Neuronal stem cell (in vitro differentiated cells): Measurements from ENCODE around the gene NUDT8.

Experiments used
- DNase-seq: peaks from one replicate; pipeline ENCODE4 v3.0.0-alpha.2; 2013; ENCODE audit warnings: low spot score
- H2AFZ ChIP-seq: one replicate; pipeline ENCODE4 v1.6.1; 2013; ENCODE audit warnings: mild to moderate bottlenecking, low read length, inconsistent platforms
- H2AK5ac ChIP-seq: 2 replicates; pipeline ENCODE4 v1.6.1; 2013; ENCODE audit warnings: low read depth, mild to moderate bottlenecking, inconsistent platforms, low read length, moderate library complexity, mixed read lengths
- H2BK120ac ChIP-seq: 2 replicates; pipeline ENCODE4 v1.6.1; 2013; ENCODE audit warnings: low read depth, mild to moderate bottlenecking, inconsistent platforms, low read length, moderate library complexity, mixed read lengths
- H2BK12ac ChIP-seq: one replicate; pipeline ENCODE4 v1.6.1; 2013; ENCODE audit warnings: low read length, inconsistent platforms
- H2BK15ac ChIP-seq: 2 replicates; pipeline ENCODE4 v1.6.1; 2013; ENCODE audit warnings: mild to moderate bottlenecking, low read length, inconsistent platforms, mixed read lengths
- H2BK5ac ChIP-seq: one replicate; pipeline ENCODE4 v1.6.1; 2013; ENCODE audit warnings: inconsistent platforms, mild to moderate bottlenecking, low read length, moderate library complexity
- H3K14ac ChIP-seq: one replicate; pipeline ENCODE4 v1.6.1; 2013; ENCODE audit warnings: low read length, inconsistent platforms
- H3K18ac ChIP-seq: 2 replicates; pipeline ENCODE4 v1.6.1; 2013; ENCODE audit warnings: low read length, inconsistent platforms
- H3K23ac ChIP-seq: 2 replicates; pipeline ENCODE4 v1.6.1; 2013; ENCODE audit warnings: low read depth, mild to moderate bottlenecking, mixed read lengths, low read length, inconsistent platforms; ENCODE audit not compliant: poor library complexity
- H3K27ac ChIP-seq: replicated peaks from 3 replicates; pipeline ENCODE4 v1.5.1; 2013; ENCODE audit warnings: low read length, inconsistent platforms
- H3K27me3 ChIP-seq, 3 experiments: 2 replicates each; pipeline ENCODE4 v1.6.1; 2013; ENCODE audit warnings: low read length in 3 of 3, mild to moderate bottlenecking in 2 of 3, inconsistent platforms in 1 of 3, low read depth in 1 of 3, mixed read lengths in 1 of 3, moderate library complexity in 1 of 3; ENCODE audit not compliant: control insufficient read depth in 3 of 3, insufficient read depth in 3 of 3
- H3K36me3 ChIP-seq, 2 donors: replicated peaks in 1 of 2; 2 replicates each; pipeline ENCODE4 v1.6.1; 2013; ENCODE audit warnings: low read length in 2 of 2; ENCODE audit not compliant: control insufficient read depth in 2 of 2, insufficient read depth in 2 of 2
- H3K4ac ChIP-seq: 2 replicates; pipeline ENCODE4 v1.6.1; 2013; ENCODE audit warnings: inconsistent platforms, mild to moderate bottlenecking, low read length, moderate library complexity
- H3K4me1 ChIP-seq, 2 donors: 1 replicate in 1 of 2; 2 replicates in 1 of 2; pipeline ENCODE4 v1.6.1; 2013; ENCODE audit warnings: low read length in 2 of 2, low read depth in 1 of 2; ENCODE audit not compliant: control insufficient read depth in 2 of 2, insufficient read depth in 1 of 2
- H3K4me2 ChIP-seq: one replicate; pipeline ENCODE4 v1.6.1; 2013; ENCODE audit warnings: mild to moderate bottlenecking, low read length, inconsistent platforms; ENCODE audit not compliant: insufficient read depth, poor library complexity, severe bottlenecking
- H3K4me3 ChIP-seq, 2 donors: 2 replicates each; pipeline ENCODE4 v1.5.1; 2013; ENCODE audit warnings: low read length in 2 of 2, mild to moderate bottlenecking in 2 of 2, inconsistent platforms in 1 of 2, moderate library complexity in 1 of 2
- H3K79me1 ChIP-seq: one replicate; pipeline ENCODE4 v1.6.1; 2013; ENCODE audit warnings: low read depth, mild to moderate bottlenecking, inconsistent platforms, low read length, moderate library complexity
- H3K9ac ChIP-seq: one replicate; pipeline ENCODE4 v1.6.1; 2013; ENCODE audit warnings: mild to moderate bottlenecking, low read depth, low read length, inconsistent platforms; ENCODE audit not compliant: poor library complexity
- H3K9me3 ChIP-seq, 2 donors: replicated peaks in 1 of 2; 2 replicates each; pipeline versions ENCODE3 to v1.6.1; 2013; ENCODE audit warnings: low read length in 2 of 2, mild to moderate bottlenecking in 2 of 2, inconsistent platforms in 1 of 2, low read depth in 1 of 2, mixed read lengths in 1 of 2, moderate library complexity in 1 of 2; ENCODE audit not compliant: control insufficient read depth in 2 of 2, insufficient read depth in 1 of 2
- H4K8ac ChIP-seq: one replicate; pipeline ENCODE4 v1.6.1; 2013; ENCODE audit warnings: low read depth, mild to moderate bottlenecking, inconsistent platforms, low read length, moderate library complexity
- H4K91ac ChIP-seq: one replicate; pipeline ENCODE4 v1.6.1; 2013; ENCODE audit warnings: low read length, low read depth, mild to moderate bottlenecking, inconsistent platforms; ENCODE audit not compliant: poor library complexity
- WGBS, 2 donors: extraction: QIAGEN DNeasy Blood & Tissue Kit; methylation state at CpG; one replicate each; pipeline ENCODE4 v1.1.7; 2013; ENCODE audit warnings: missing lambda C conversion rate in 2 of 2, mixed read lengths in 1 of 2; ENCODE audit not compliant: insufficient read length in 2 of 2, insufficient replicate concordance in 1 of 2; ENCODE audit errors: extremely low coverage in 2 of 2; 5-methylcytosine and 5-hydroxymethylcytosine counted together

Gene NUDT8

GRCh38 chr11:67634366-67635230 lies 4.9 kb upstream of the NUDT8 start:
- peak overlapping the region; percentile 27 for H3K14ac ChIP-seq
- no peak overlapping the region for H3K27ac ChIP-seq
- H2BK120ac ChIP-seq: no peak overlapping the region
- no CpG with 5 or more reads among the region's 20 CpGs for WGBS, 2 donors
- H3K9ac ChIP-seq: peak overlapping the region; percentile 60
- H4K91ac ChIP-seq: peak overlapping the region; percentile 72
- no peak overlapping the region for H3K4me3 ChIP-seq
- peak overlapping the region; percentile 93 for H2BK12ac ChIP-seq
- peaks cover 0 to 2% (median 0%) of the 10 kb centered on the region in 3 experiments for H3K27me3 ChIP-seq
- no peaks in the 10 kb centered on the region for H3K36me3 ChIP-seq
- H2AK5ac ChIP-seq: peak overlapping the region; percentile 48
- H3K23ac ChIP-seq: peak overlapping the region; percentile 91
- no peaks in the 10 kb centered on the region for H3K79me1 ChIP-seq
- H3K4me2 ChIP-seq: no peak overlapping the region
- H3K4ac ChIP-seq: peak overlapping the region; percentile 90
- no peak for DNase-seq
- H2BK15ac ChIP-seq: peak overlapping the region; percentile 89
- H3K9me3 ChIP-seq: no peaks in the 10 kb centered on the region
- H4K8ac ChIP-seq: no peak overlapping the region
- peak overlapping the region; percentile 6 for H2BK5ac ChIP-seq
- H3K18ac ChIP-seq: peak overlapping the region; percentile 90
- peaks cover 8 to 17% of the 10 kb centered on the region in 2 donors for H3K4me1 ChIP-seq
- H2AFZ ChIP-seq: no peak overlapping the region

GRCh38 chr11:67633758-67634365 lies 4.1 kb upstream of the NUDT8 start:
- no CpG with 5 or more reads among the region's 22 CpGs for WGBS, 2 donors

DNA sequence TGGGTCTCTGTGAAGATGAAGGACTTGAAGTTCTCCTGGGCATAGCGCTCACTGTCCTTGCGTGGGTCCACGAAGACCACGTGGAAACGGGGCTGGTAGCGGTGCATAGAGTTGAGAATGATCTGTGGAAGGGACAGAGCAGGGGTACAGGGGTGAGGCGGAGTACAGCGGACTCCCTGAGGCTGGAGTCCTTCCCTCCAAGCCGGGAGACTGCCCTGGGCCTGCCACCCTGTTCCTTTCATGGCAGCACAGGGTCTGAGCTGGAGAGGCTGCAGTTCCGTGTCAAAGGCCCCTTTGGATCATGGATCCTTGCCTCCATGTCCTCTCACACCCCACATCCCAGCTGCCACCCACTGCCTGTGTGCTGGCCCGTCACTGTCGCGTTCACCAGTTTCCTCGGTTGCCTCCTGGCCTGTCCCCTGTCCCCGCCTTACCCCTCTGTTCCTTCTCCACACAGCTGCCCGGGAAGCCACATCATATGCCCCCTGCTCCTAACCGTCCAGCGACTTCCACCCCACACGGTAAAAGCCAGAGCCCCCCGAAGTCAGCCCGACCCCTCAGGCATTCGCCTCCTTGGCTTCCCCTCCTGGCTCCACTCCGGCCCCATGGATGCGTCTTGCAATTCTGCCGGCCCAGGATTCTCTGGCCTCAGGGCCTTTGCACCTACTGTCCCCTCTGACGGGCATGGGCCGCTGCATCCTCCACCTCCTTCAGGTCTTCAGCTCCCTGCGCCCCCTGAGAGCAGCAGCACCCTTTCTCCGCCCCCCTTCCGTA lies 3.4 kb upstream of the NUDT8 start:
- no peak overlapping the region for H4K8ac ChIP-seq
- DNase-seq: no peak

More at GRCh38 chr11:67633758-67634365, 4.1 kb upstream of the NUDT8 start:
- Histone ChIP-seq H3K23ac (peak overlapping the region; percentile 55), H3K4ac (peak overlapping the region; percentile 90), H3K4me3 (no peak overlapping the region), H2AFZ (no peak overlapping the region), H3K27ac (no peak overlapping the region), H4K91ac (no peak overlapping the region), H3K18ac (peak overlapping the region; percentile 79), H3K9me3 (no peaks in the 10 kb centered on the region), H2AK5ac (peak overlapping the region; percentile 48), H2BK120ac (no peak overlapping the region), H2BK15ac (peak overlapping the region; percentile 7), H2BK12ac (peak overlapping the region; percentile 93), H4K8ac (no peak overlapping the region), H3K4me2 (no peak overlapping the region), H3K4me1 (peaks cover 6 to 18% of the 10 kb centered on the region in 2 donors), H3K79me1 (no peaks in the 10 kb centered on the region), H3K14ac (no peak overlapping the region), H3K27me3 (peaks cover 0 to 2% (median 0%) of the 10 kb centered on the region in 3 experiments), H3K9ac (no peak overlapping the region), H2BK5ac (peak overlapping the region; percentile 6), H3K36me3 (no peaks in the 10 kb centered on the region)
- DNase-seq: no peak

More for the DNA sequence above, 3.4 kb upstream of the NUDT8 start:
- Histone ChIP-seq H3K23ac (peak overlapping the region; percentile 55), H3K18ac (no peak overlapping the region), H2BK15ac (no peak overlapping the region), H2BK120ac (no peak overlapping the region), H3K9ac (peak overlapping the region; percentile 51), H3K9me3 (no peaks in the 10 kb centered on the region), H2BK5ac (no peak overlapping the region), H3K27me3 (no peaks in the 10 kb centered on the region), H3K4me1 (peaks cover 8 to 18% of the 10 kb centered on the region in 2 donors), H3K27ac (no peak overlapping the region), H3K4me3 (no peak overlapping the region), H3K4me2 (no peak overlapping the region), H3K4ac (no peak overlapping the region), H2AK5ac (peak overlapping the region; percentile 57), H2BK12ac (no peak overlapping the region), H3K36me3 (no peaks in the 10 kb centered on the region), H3K79me1 (no peaks in the 10 kb centered on the region), H2AFZ (no peak overlapping the region), H4K91ac (no peak overlapping the region), H3K14ac (no peak overlapping the region)
- WGBS, 2 donors: no CpG with 5 or more reads among the region's 30 CpGs
